SK-N-SH treated with all-trans-retinoic acid at 6 μM for 48 hours (cell line): Measurements from ENCODE around the gene NTM.

ENCODE experiments used
- ARNTL ChIP-seq: fragments of 450-650 bp; formaldehyde crosslinking; IDR thresholded peaks from 2 replicates; pipeline ENCODE4 v1.5.0; 2020; ENCODE audit warnings: low read depth, mild to moderate bottlenecking, moderate library complexity, borderline replicate concordance
- CSRNP3 ChIP-seq: fragments of 250-450 bp; sonication (Bioruptor Pico); IDR thresholded peaks from 2 replicates; pipeline ENCODE4 v1.5.1; 2021; ENCODE audit warnings: mild to moderate bottlenecking, moderate library complexity
- GLIS3 ChIP-seq: fragments of 250-450 bp; sonication (Bioruptor Pico); IDR thresholded peaks from 2 replicates; pipeline ENCODE4 v1.5.0; 2020; ENCODE audit warnings: mild to moderate bottlenecking, moderate library complexity
- ISL1 ChIP-seq: fragments of 250-450 bp; sonication (Bioruptor Pico); IDR thresholded peaks from 2 replicates; pipeline ENCODE4 v2.1.2; 2022; ENCODE audit warnings: mild to moderate bottlenecking, moderate library complexity
- PATZ1 ChIP-seq: fragments of 250-450 bp; sonication (Bioruptor Pico); IDR thresholded peaks from 2 replicates; pipeline ENCODE4 v1.8.0; 2020; ENCODE audit warnings: mild to moderate bottlenecking, moderate library complexity, borderline replicate concordance
- POU6F1 ChIP-seq: fragments of 250-450 bp; sonication (Bioruptor Pico); IDR thresholded peaks from 2 replicates; pipeline ENCODE4 v1.8.0; 2021; ENCODE audit warnings: low read depth, mild to moderate bottlenecking, moderate library complexity, borderline replicate concordance
- RARB ChIP-seq: fragments of 250-450 bp; sonication (Bioruptor Pico); IDR thresholded peaks from 2 replicates; pipeline ENCODE4 v1.8.0; 2021; ENCODE audit warnings: mild to moderate bottlenecking, moderate library complexity
- SNAI2 ChIP-seq: fragments of 250-450 bp; sonication (Bioruptor Pico); IDR thresholded peaks from 2 replicates; pipeline ENCODE4 v1.5.0; 2020; ENCODE audit warnings: mild to moderate bottlenecking, moderate library complexity
- TCF4 ChIP-seq: fragments of 250-450 bp; sonication (Bioruptor Pico); IDR thresholded peaks from 2 replicates; pipeline ENCODE4 v1.8.0; 2021; ENCODE audit warnings: mild to moderate bottlenecking, moderate library complexity, borderline replicate concordance
- ZC3H10 ChIP-seq: fragments of 250-450 bp; sonication (Bioruptor Pico); IDR thresholded peaks from 2 replicates; pipeline ENCODE4 v1.5.1; 2021; ENCODE audit warnings: mild to moderate bottlenecking, moderate library complexity
- ZFP3 ChIP-seq: fragments of 250-450 bp; sonication (Bioruptor Pico); IDR thresholded peaks from 2 replicates; pipeline ENCODE4 v1.5.0; 2020; ENCODE audit warnings: mild to moderate bottlenecking, moderate library complexity
- ZFP30 ChIP-seq: fragments of 450-650 bp; formaldehyde crosslinking; IDR thresholded peaks from 2 replicates; pipeline ENCODE4 v1.5.0; 2022; ENCODE audit warnings: mild to moderate bottlenecking, moderate library complexity
- ZNF8 ChIP-seq: fragments of 450-650 bp; formaldehyde crosslinking; IDR thresholded peaks from 2 replicates; pipeline ENCODE4 v1.5.0; 2020; ENCODE audit warnings: mild to moderate bottlenecking, moderate library complexity
- TF ChIP-seq, protein P1 (sequence below): fragments of 250-450 bp; sonication (Bioruptor Pico); IDR thresholded peaks from 2 replicates; pipeline ENCODE4 v1.5.1; 2020; ENCODE audit warnings: low read depth, mild to moderate bottlenecking, moderate library complexity

DNA sequence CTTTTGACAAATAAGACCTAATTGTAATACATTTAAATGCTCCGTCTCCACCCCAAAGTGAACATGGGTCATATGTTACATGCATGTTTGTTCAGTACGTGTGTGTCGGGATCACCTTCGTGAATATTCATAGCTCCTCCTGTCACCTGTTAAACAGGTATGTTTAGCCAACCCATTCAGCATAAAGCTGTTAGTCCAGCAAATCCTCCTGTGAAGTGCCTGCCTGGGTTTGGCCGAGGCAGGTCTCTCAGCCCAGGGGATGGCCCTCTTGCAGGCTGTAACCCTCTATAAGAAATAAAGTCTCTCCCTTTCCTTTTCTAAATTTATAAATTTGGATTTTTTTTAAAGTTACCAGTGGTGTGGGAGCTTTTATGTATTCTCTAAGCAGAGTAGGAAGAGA lies 38.9 kb upstream of the NTM start:
- TF ChIP-seq GLIS3 (CRISPR knock-in tag) = no peak
- no peak for TF ChIP-seq ZNF8 (CRISPR knock-in tag)
- no peak for TF ChIP-seq CSRNP3 (CRISPR knock-in tag)
- no peak for TF ChIP-seq TCF4 (CRISPR knock-in tag)
- TF ChIP-seq POU6F1 (CRISPR knock-in tag) = no peak
- no peak for TF ChIP-seq ARNTL (CRISPR knock-in tag)
- no peak for TF ChIP-seq ISL1 (CRISPR knock-in tag)
- no peak for TF ChIP-seq SNAI2 (CRISPR knock-in tag)
- TF ChIP-seq, protein P1, sequence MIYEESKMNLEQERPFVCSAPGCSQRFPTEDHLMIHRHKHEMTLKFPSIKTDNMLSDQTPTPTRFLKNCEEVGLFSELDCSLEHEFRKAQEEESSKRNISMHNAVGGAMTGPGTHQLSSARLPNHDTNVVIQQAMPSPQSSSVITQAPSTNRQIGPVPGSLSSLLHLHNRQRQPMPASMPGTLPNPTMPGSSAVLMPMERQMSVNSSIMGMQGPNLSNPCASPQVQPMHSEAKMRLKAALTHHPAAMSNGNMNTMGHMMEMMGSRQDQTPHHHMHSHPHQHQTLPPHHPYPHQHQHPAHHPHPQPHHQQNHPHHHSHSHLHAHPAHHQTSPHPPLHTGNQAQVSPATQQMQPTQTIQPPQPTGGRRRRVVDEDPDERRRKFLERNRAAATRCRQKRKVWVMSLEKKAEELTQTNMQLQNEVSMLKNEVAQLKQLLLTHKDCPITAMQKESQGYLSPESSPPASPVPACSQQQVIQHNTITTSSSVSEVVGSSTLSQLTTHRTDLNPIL (CRISPR knock-in tag) = no peak
- TF ChIP-seq ZFP30 (CRISPR knock-in tag) = no peak
- TF ChIP-seq ZC3H10 (CRISPR knock-in tag) = no peak
- TF ChIP-seq ZFP3 (CRISPR knock-in tag) = no peak
- TF ChIP-seq PATZ1 = no peak
- TF ChIP-seq RARB (CRISPR knock-in tag) = no peak
